Measurements from ENCODE around the gene SELP.
A peak's percentile ranks its signal among the peaks of the same experiment; 100 is the strongest.

Gene SELP

GRCh38 chr1:169618367-169618766, 11.6 kb downstream of the SELP start:
- DNase-seq: no peak

DNA sequence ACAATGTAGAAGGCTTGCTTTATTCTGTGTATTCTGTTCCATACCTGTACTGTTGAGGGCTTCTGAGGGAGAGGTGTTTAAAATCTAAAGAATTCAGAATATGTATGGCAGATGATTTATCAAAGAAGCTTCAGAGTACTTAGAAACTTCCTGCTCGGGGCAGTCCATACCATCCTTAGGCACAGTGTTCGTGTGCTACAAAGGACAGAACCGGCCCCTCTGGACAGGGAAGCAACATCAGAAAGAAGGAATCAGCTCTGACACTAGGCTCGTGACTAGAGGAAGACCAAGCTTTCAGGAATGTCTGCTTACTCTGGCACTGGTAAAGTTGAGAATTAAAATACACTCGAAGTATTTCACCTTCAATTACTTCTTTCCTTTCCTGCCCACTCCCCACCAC, 14.1 kb downstream of the SELP start:
- no peak for DNase-seq

GRCh38 chr1:169610858-169611257, 19.1 kb downstream of the SELP start:
- peak in 1 of 2 experiments; percentile 10 for DNase-seq

DNA sequence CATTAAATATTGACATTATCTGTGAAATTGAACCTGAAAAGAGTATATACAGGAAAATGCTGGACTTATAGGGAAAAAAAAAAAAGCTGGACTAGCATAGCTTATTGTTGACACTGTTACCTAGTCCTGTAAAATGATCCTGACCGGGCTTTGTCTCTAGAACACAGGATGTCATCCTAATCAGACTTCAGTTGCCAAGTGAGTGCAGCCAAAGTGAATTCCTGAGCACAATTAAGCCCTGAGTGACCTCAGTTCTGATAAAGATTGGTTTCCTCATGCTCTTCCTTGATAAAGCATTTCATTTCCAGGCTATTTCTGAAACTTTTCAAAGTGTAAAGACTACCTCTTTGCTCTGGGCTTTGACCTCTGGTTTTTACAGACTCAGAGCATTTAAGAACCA, 19.8 kb downstream of the SELP start:
- no peak for DNase-seq

DNA sequence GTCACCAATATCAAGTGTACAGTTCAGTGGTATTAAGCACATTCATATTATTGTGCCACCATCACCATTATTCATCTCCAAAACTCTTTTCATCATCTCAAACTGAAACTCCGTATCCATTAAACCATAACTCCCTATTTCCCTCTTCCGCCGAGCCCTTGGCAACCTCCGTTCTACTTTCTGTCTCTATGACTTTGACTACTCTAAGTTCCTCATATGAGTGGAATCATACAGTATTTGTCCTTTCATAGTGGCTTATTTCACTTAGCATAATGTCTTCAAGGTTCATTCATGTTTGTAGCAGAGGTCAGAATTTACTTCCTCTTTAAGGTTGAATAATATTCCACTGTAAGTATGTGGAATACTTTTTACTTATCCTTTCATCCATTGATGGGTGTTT, 21.7 kb downstream of the SELP start:
- DNase-seq: no peak

DNA sequence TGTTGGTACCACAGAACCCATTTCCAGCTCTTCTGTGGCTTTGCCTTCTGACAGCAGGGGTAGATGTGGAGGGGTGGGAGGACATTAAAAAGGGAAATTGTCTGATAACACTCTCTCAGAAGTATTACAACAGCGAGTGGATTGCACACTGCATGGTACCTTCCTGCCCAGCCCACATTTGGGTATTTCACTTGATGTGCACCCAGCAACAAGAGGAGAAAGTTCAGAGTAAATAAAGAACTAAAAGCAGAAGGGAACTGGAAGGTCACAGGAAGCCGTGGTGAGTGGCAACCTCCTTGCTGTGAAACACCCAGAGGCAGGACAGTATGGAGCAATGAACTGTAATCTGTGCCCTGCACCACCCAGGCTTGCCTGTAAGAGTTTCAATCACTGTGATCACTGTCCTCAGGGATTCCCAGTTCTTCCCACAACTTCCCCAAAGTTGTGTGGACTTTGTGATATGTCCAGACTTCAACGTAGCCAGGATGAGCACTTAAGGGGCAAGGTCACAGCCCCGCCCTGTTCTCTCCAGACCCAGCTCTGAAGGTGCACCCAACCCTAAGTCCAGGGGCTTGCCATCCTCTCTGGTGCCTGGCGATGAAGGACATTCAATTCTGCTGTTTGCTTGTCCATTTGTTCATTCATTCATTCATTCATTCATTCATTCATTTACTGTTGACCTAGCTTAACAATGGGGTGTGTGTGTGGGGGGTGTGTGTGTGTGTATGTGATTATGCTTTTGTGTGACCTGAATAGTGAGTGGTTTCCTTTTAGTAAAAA, 25.0 kb downstream of the SELP start:
- DNase-seq: peak; percentile 98

DNA sequence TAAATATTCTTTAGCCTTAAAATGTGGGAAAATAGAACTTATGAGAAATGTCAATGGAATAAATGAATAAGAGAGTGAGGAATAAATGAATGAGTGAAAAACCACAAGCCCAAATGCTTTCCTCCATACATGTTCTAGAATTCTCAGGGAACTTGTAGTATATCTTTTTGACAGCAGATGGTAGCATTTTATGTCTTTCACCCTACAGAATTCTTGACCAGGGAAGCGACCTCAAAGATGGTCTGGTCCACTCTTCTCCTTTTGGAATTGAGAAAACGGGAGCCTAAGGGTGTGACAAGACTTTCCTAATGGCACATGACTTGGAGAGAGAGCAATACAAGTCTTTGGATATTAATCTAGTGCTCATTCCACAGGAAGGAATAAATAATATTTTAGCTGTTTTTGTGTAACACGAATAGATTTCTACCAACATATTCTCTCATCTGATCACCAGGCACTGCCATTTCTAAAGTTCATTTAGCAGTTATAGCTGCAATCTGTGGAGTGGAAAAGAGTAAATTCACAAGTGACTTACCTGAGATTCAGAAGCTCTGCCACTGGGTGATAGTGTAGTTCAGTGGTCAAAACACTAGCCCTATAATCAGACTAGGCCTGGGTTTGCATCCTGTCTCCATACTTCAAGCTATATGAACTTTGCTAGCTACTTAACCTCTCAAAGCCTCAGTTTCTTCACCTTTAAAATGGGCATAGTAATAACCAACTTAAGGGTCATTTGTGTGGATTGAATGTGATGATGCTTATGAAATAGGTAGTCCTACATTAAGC, 28.6 kb downstream of the SELP start:
- DNase-seq: peak; percentile 47 to 58

- peak in 1 of 2 experiments; percentile 3 for DNase-seq
Measured at GRCh38 chr1:169595764-169596711, 33.9 kb downstream of the SELP start.

GRCh38 chr1:169594391-169594790, 35.5 kb downstream of the SELP start:
- DNase-seq: no peak

GRCh38 chr1:169590932-169591331, 39.0 kb downstream of the SELP start:
- no peak for DNase-seq

- no peak for DNase-seq
Measured at GRCh38 chr1:169588785-169589485, 41.0 kb downstream of the SELP start.

DNA sequence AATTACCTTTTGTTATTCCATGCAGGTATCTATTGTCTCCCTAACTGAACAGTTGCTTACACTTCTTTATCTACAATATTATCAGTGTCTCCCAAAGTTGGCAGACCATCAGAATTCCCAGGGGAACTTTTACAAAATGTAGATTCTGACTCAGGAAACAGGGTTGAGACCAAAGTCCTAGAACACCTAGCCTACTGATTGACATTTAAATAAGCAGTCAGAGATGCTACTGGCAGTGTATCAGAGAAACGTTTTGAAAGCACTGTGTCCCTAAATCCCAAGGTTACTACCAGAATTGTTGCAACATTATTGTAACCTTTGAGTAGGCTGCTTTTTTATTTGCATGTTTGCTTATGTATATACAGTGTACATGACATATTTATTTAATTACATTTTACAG, 41.8 kb downstream of the SELP start:
- no peak for DNase-seq

DNA sequence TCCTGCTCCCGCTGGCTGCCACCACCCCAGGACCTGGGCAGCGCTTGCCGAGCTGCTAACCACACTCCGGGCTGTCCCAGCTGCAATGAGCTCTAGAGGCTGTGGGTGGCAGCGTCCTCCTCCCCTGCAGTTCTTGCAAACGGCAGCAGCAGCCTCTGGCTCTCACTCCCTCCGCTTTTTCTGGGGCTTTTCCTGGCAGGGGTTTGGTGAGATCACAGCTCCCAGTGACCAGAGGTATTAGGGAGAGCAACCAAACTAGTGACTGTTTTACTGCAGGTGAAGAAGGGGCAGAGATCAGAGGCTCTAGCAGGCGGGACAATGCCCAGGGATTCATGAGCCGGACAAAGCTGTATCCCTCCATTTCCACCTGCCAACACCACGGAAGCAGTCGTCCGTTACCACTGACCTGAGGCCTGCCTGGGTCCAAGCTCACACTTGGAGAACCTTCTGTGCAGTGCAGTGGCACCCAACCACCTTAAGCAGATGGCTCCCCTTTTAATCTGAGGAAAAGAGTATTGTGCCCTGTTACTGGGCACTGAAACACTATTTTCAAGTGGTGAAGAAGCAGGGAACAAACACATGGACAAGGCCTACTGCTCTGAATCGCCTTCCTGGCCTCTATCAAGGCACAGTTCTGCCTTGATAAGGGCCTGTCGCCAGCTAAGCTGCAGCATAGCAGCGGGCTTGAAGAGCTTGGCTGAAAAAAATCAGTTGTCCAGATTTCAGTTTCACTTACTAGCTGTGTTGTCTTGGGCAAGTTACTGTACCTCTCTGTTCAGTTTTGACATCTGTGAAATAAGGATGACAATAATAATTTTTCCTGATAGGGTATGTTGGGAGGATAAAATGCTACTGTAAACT, 43.3 kb downstream of the SELP start, which contains the start of gene F5:
TSS of gene F5 (minus strand) at position 87 of the 861 bp plus-strand sequence. CDS start 95 bp downstream, outside the sequence.
- peak; percentile 69 to 73 for DNase-seq

- no peak for DNase-seq
Measured at GRCh38 chr1:169586067-169586394, 43.9 kb downstream of the SELP start.

DNA sequence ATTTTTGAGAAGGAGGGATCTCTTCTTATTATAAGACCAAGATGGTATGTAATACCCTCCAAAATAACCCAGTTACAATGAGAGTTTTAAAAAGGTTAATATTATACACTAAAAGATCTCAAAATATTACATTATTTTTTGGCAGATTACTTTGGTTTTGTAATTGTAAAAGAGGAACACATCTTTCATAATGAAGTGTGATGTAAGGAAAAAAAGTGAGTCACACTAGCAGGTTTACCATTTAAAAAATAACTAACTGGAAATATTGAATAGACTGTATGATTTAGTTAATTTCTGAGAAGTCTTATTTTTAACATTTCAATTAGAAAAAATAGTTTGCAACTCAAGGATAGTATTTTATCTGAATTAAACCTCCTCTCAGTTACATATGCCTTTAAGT, 44.7 kb downstream of the SELP start:
- peak; percentile 67 to 74 for DNase-seq

- DNase-seq: no peak
Measured at GRCh38 chr1:169584483-169585144, 45.3 kb downstream of the SELP start.

DNA sequence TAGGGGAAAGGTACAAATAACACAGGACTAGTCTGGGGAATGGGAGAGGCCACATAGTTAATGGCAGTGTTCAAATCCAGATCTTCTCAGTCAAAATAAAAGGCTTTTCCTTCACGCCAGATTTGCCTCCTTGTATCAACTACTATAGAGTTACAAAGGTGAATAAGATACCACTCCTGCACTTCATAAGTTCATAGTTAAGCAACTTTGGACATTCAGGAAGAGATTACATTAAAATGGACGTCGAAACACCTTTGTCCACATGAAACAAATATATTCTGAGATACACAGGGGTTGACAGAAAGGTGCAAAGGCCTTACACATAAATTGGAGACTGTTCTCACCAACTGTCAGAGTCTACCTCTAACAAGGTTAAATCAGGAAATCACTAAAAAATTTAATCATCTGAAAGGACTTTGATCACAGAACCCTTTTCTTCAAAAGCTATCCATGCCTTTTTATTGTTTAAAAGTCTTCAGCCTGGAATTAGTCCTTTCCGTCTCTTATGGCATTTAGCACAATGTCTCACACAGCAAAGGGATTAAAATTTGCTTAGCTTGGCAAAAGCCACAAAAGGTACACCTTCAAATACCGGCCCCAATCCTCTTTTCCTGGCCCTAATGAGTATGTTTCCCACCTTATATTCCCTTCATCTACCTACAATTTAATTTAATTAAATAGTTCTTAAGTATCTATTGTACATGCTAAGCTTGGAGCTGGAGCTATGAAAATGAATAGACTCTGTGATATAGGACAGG, 51.8 kb downstream of the SELP start:
- no peak for DNase-seq

GRCh38 chr1:169576935-169577331, 53.0 kb downstream of the SELP start:
- no peak for DNase-seq

GRCh38 chr1:169576241-169576934, 53.5 kb downstream of the SELP start:
- DNase-seq: no peak
